Upper lobe of right lung (tissue), 1 donor: ENCODE measurements around the gene RIPOR1. TPM values are rescaled to one million over a fixed set of nuclear protein-coding genes. Genes with fewer than 3 reads are reported as not detected.

Experiments
- ATAC-seq: fragments of 200-7000 bp; cut with Tn5 transposase; one replicate; pipeline ENCODE4 v1.9.1; 2020; ENCODE audit warnings: mild to moderate bottlenecking, moderate library complexity
- DNase-seq: peaks from one replicate; pipeline ENCODE4 v3.0.0-alpha.2; 2020
- H3K27ac ChIP-seq: fragments of 200-600 bp; one replicate; pipeline ENCODE4 v1.8.0; 2022
- H3K27me3 ChIP-seq: fragments of 200-600 bp; one replicate; pipeline ENCODE4 v1.8.0; 2022; ENCODE audit warnings: mild to moderate bottlenecking
- H3K36me3 ChIP-seq: fragments of 200-600 bp; one replicate; pipeline ENCODE4 v1.8.0; 2022
- H3K4me1 ChIP-seq: fragments of 200-600 bp; one replicate; pipeline ENCODE4 v1.8.0; 2022
- H3K4me3 ChIP-seq: fragments of 200-600 bp; one replicate; pipeline ENCODE4 v1.8.0; 2022; ENCODE audit warnings: mild to moderate bottlenecking
- H3K9me3 ChIP-seq: fragments of 200-600 bp; one replicate; pipeline ENCODE4 v1.8.0; 2022
- intact Hi-C: fragments of 100-400 bp; cut with DNase I; formaldehyde crosslinking; loops from one replicate; pipeline ENCODE4 v1.11.0; 2022
- total RNA-seq: library from RNA; stranded (reverse); fragmentation: NEBNext Ultra II Directional; extraction: Animal tissue kit (Norgen Biotek cat#: 25700); gene quantifications from one replicate; pipeline ENCODE4 v1.2.1, GENCODE V29; 2021
- TF ChIP-seq, protein P1 (sequence below): fragments of 200-600 bp; IDR thresholded peaks from one replicate; pipeline ENCODE4 v1.8.0; 2022; ENCODE audit warnings: antibody characterized with exemption
- donor health status: DM: no; HTN: yes; CAD: no; lungs with severe emphysema.

Gene RIPOR1
- total RNA-seq, 1 donor from 2014 or later: 133 TPM

DNA sequence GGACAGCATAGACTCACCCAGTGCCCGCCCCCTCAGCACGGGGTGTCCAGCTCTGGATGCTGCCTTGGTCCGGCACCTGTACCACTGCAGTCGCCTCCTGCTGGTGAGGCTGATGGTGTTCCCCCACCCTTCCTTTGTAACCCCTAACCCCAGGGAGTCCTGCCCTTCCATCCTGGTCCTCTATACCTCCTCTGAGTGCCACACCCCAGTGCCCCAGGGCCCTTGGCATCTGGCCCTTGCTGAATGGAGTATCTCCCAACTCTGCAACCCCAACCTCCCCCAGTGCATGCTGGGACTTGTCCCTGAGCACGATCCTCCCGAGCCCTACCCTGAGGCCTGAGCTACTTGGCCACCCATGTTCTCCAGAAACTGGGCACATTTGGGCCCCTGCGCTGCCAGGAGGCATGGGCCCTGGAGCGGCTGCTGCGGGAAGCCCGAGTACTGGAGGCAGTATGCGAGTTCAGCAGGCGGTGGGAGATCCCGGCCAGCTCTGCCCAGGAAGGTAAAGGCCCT, 15.8 kb downstream of the RIPOR1 start:
- Histone ChIP-seq H3K27ac (no peak overlapping the region), H3K4me1 (peaks cover 37% of the 10 kb centered on the region), H3K9me3 (no peaks in the 10 kb centered on the region), H3K36me3 (peaks cover 80% of the 10 kb centered on the region), H3K27me3 (no peaks in the 10 kb centered on the region), H3K4me3 (no peak overlapping the region)
- no peak for ATAC-seq
- DNase-seq: peak; percentile 54
- intact Hi-C loops: no loop called here
- TF ChIP-seq, protein P1, sequence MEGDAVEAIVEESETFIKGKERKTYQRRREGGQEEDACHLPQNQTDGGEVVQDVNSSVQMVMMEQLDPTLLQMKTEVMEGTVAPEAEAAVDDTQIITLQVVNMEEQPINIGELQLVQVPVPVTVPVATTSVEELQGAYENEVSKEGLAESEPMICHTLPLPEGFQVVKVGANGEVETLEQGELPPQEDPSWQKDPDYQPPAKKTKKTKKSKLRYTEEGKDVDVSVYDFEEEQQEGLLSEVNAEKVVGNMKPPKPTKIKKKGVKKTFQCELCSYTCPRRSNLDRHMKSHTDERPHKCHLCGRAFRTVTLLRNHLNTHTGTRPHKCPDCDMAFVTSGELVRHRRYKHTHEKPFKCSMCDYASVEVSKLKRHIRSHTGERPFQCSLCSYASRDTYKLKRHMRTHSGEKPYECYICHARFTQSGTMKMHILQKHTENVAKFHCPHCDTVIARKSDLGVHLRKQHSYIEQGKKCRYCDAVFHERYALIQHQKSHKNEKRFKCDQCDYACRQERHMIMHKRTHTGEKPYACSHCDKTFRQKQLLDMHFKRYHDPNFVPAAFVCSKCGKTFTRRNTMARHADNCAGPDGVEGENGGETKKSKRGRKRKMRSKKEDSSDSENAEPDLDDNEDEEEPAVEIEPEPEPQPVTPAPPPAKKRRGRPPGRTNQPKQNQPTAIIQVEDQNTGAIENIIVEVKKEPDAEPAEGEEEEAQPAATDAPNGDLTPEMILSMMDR: peak; percentile 11

DNA sequence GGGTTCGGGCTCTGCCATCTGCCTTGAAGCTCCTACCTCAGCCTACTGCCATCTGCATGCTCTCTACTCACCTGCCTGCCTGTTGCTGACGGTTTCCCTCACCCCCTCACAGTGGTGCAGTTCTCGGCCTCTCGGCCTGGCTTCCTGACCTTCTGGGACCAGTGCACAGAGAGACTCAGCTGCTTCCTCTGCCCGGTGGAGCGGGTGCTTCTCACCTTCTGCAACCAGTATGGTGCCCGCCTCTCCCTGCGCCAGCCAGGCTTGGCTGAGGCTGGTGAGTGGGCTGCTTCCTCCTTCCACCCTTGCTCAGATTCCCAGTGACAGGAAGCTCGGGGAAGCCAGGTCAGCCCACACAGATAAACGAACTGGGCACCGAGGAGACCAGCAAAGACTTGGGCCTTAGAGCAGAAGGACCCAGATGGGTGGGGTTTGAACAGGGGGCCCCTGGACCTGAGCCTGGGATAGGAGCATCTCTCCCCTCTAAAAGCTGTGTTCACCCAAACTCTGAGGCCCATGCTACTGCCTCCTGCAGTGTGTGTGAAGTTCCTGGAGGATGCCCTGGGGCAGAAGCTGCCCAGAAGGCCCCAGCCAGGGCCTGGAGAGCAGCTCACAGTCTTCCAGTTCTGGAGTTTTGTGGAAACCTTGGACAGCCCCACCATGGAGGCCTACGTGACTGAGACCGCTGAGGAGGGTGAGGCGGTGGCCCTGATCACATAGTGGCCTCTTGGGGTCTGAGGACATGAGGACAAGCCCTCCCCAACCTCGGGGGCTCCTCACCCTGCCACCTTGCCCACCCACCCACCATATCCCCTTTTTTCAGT, 16.4 kb downstream of the RIPOR1 start:
- no peak overlapping the region for H3K27ac ChIP-seq
- TF ChIP-seq, protein P1: no peak
- no peak overlapping the region for H3K4me3 ChIP-seq
- peaks cover 37% of the 10 kb centered on the region for H3K4me1 ChIP-seq
- no peak for ATAC-seq
- H3K27me3 ChIP-seq: no peaks in the 10 kb centered on the region
- H3K36me3 ChIP-seq: peaks cover 73% of the 10 kb centered on the region
- peak; percentile 60 for DNase-seq
- H3K9me3 ChIP-seq: no peaks in the 10 kb centered on the region
- intact Hi-C loops: no loop called here

DNA sequence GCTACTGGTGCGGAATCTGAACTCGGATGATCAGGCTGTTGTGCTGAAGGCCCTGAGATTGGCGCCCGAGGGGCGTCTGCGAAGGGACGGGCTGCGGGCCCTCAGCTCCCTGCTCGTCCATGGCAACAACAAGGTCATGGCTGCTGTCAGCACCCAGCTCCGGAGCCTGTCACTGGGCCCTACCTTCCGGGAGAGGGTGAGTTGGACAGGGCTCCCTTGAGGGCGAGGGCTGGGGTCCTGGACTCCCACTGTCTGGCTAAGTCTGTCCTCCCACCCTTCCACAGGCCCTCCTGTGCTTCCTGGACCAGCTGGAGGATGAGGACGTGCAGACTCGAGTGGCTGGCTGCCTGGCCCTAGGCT, 17.0 kb downstream of the RIPOR1 start:
- intact Hi-C loops: no loop called here
- Histone ChIP-seq H3K4me1 (peaks cover 37% of the 10 kb centered on the region), H3K27ac (no peak overlapping the region)

DNA sequence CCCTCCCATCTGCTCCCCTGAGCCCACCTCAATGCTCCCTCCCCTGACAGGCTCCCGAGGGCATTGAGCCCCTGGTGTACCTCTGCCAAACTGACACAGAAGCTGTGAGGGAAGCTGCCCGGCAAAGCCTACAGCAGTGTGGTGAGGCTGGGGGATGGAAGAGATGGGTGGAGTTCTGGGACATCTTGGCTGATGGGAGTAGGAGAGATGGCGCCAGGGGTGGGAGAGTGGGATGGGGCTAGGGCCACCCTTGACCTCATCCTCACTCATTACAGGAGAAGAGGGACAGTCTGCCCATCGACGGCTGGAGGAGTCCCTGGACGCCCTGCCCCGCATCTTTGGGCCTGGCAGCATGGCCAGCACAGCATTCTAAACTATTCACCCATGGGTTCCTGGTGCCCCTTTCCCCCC, 17.5 kb downstream of the RIPOR1 start:
- Histone ChIP-seq H3K27me3 (no peaks in the 10 kb centered on the region), H3K9me3 (no peaks in the 10 kb centered on the region), H3K36me3 (peaks cover 63% of the 10 kb centered on the region), H3K4me3 (no peak overlapping the region), H3K4me1 (peaks cover 37% of the 10 kb centered on the region), H3K27ac (no peak overlapping the region)
- ATAC-seq (no peak), DNase-seq (peak; percentile 53)
- intact Hi-C loops: no loop called here
- TF ChIP-seq, protein P1: no peak

More for the DNA sequence above, 17.0 kb downstream of the RIPOR1 start:
- Histone ChIP-seq H3K27me3 (no peaks in the 10 kb centered on the region), H3K36me3 (peaks cover 67% of the 10 kb centered on the region), H3K9me3 (no peaks in the 10 kb centered on the region), H3K4me3 (no peak overlapping the region)
- TF ChIP-seq, protein P1: no peak
- no peak for ATAC-seq
- no peak for DNase-seq

DNA sequence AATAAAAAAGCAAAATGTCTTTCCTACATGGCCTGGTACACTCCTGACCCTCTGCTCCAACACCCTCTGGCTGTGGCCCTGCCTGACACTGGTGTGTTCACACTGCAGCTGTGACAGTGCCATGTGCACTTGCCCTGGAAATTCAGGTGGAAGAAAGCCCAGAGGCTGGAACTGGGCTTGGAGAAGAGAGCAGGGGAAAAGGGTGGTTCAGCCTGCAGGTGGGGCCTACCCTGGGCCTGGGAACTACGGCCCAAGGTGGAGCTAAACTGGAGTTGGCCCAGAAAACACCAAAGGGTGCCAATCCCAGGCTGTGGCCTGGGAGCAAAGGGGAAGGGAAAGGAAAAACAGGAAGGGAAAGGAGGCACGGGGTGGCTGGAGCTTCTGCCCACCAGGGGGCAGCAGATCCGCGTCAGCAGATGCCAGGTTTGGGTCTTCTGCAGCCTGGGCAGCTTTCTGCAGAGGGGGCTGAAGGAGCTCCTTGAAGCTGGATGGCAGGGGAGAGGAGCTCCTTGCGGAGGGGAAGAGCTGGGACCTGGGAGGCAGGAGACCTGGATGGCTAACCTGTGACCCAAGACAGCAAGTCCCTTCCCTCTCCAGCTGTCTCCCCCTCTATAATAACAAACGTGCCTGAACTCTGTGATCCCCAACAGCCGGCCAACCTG, 18.3 kb downstream of the RIPOR1 start:
- peak overlapping the region; percentile 48 for H3K27ac ChIP-seq
- no peaks in the 10 kb centered on the region for H3K27me3 ChIP-seq
- H3K4me1 ChIP-seq: peaks cover 34% of the 10 kb centered on the region
- DNase-seq (peak; percentile 85), ATAC-seq (peak; percentile 75)
- intact Hi-C loops: no loop called here
- H3K9me3 ChIP-seq: no peaks in the 10 kb centered on the region
- H3K4me3 ChIP-seq: no peak overlapping the region
- TF ChIP-seq, protein P1: peak; percentile 96
- H3K36me3 ChIP-seq: peaks cover 55% of the 10 kb centered on the region
